Measurements from ENCODE around the gene XNDC1N.

DNA sequence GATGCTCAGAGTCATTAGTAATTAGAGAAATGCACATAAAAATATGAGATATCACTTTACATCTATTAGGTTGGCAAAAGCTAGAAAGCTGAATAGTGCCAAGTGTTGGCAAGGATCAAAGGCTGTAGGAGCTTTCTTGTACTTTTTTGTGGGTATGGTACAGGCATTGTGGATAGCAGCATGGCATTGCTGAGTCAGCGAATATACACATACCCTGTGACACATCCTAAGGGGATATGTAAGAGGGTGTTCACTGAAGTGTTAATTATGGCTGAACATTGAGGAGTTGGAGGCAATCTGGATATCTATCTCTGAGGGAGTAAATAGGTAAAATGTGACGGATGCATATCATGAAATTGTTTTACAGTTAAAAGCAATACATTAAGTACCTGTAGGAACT is 43.3 kb upstream of the XNDC1N start:
- TF ChIP-seq, protein P1, sequence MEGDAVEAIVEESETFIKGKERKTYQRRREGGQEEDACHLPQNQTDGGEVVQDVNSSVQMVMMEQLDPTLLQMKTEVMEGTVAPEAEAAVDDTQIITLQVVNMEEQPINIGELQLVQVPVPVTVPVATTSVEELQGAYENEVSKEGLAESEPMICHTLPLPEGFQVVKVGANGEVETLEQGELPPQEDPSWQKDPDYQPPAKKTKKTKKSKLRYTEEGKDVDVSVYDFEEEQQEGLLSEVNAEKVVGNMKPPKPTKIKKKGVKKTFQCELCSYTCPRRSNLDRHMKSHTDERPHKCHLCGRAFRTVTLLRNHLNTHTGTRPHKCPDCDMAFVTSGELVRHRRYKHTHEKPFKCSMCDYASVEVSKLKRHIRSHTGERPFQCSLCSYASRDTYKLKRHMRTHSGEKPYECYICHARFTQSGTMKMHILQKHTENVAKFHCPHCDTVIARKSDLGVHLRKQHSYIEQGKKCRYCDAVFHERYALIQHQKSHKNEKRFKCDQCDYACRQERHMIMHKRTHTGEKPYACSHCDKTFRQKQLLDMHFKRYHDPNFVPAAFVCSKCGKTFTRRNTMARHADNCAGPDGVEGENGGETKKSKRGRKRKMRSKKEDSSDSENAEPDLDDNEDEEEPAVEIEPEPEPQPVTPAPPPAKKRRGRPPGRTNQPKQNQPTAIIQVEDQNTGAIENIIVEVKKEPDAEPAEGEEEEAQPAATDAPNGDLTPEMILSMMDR (IDR thresholded peaks at IDR 0.05): no peak
- TF ChIP-seq POLR2A (IDR thresholded peaks at IDR 0.05): no peak

All from breast epithelium (tissue), 3 donors.